C4-2B (cell line): Measurements from ENCODE around the gene OR1C1.

Source experiments
- CTCF ChIP-seq: fragments of 450-650 bp; conservative IDR thresholded peaks from 2 replicates; pipeline ENCODE4 v1.5.1; 2017; ENCODE audit warnings: mild to moderate bottlenecking
- ZFX ChIP-seq: fragments of 450-650 bp; IDR thresholded peaks from 2 replicates; pipeline ENCODE4 v1.6.1; 2017

- TF ChIP-seq CTCF (no peak), ZFX (no peak)
Measured at GRCh38 chr1:247716546-247716945, 43.8 kb downstream of the OR1C1 start, which contains the start of gene OR6F1.
